Ishikawa (cell line): Measurements from ENCODE around the gene CLBA1.

Source experiments
- CEBPB ChIP-seq: IDR thresholded peaks from 2 replicates; pipeline ENCODE4 v1.6.1; 2012
- CREB1 ChIP-seq: IDR thresholded peaks from 2 replicates; pipeline ENCODE4 v1.6.1; 2012; ENCODE audit warnings: low read depth
- EGR1 ChIP-seq: IDR thresholded peaks from 2 replicates; pipeline ENCODE4 v1.6.1; 2012
- EP300 ChIP-seq: IDR thresholded peaks from 2 replicates; pipeline ENCODE4 v1.6.1; 2012; ENCODE audit warnings: borderline replicate concordance
- FOXM1 ChIP-seq: IDR thresholded peaks from 2 replicates; pipeline ENCODE4 v1.6.1; 2012; ENCODE audit warnings: low read depth, borderline replicate concordance
- MAX ChIP-seq: IDR thresholded peaks from 2 replicates; pipeline ENCODE4 v1.6.1; 2012
- NFIC ChIP-seq: IDR thresholded peaks from 2 replicates; pipeline ENCODE4 v1.6.1; 2012
- RAD21 ChIP-seq: IDR thresholded peaks from 2 replicates; pipeline ENCODE4 v1.6.1; 2012; ENCODE audit warnings: low read depth
- TAF1 ChIP-seq: IDR thresholded peaks from 2 replicates; pipeline ENCODE4 v1.6.1; 2012; ENCODE audit warnings: low read depth, mild to moderate bottlenecking
- TCF12 ChIP-seq: IDR thresholded peaks from 2 replicates; pipeline ENCODE4 v1.6.1; 2012; ENCODE audit warnings: low read depth
- TEAD4 ChIP-seq: IDR thresholded peaks from 2 replicates; pipeline ENCODE4 v1.6.1; 2012
- YY1 ChIP-seq: IDR thresholded peaks from 2 replicates; pipeline ENCODE4 v1.6.1; 2012; ENCODE audit warnings: low read depth
- ZBTB7A ChIP-seq: IDR thresholded peaks from 2 replicates; pipeline ENCODE4 v1.6.1; 2012; ENCODE audit warnings: low read depth
- TF ChIP-seq, protein P1 (sequence below): IDR thresholded peaks from 2 replicates; pipeline ENCODE4 v1.6.1; 2012
- TF ChIP-seq, protein P2 (sequence below): IDR thresholded peaks from 2 replicates; pipeline ENCODE4 v1.6.1; 2012; ENCODE audit warnings: low read depth, mild to moderate bottlenecking

CLBA1 gene

GRCh38 chr14:104966981-104967385, 18.6 kb upstream of the CLBA1 start:
- no peak for TF ChIP-seq MAX
- no peak for TF ChIP-seq EP300
- TF ChIP-seq ZBTB7A, result no peak; the same call in none of the 2 replicates
- TF ChIP-seq TEAD4, result no peak
- TF ChIP-seq, protein P1, sequence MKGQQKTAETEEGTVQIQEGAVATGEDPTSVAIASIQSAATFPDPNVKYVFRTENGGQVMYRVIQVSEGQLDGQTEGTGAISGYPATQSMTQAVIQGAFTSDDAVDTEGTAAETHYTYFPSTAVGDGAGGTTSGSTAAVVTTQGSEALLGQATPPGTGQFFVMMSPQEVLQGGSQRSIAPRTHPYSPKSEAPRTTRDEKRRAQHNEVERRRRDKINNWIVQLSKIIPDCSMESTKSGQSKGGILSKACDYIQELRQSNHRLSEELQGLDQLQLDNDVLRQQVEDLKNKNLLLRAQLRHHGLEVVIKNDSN, result no peak
- TF ChIP-seq CEBPB, result no peak
- TF ChIP-seq TAF1, result no peak
- no peak for TF ChIP-seq NFIC
- no peak for TF ChIP-seq YY1
- TF ChIP-seq CREB1, result no peak
- TF ChIP-seq RAD21, result no peak

GRCh38 chr14:104967386-104968152, 18.0 kb upstream of the CLBA1 start:
- TF ChIP-seq EP300 (no peak), MAX (peak; percentile 49), TEAD4 (no peak; the same call in 1 of the 2 replicates), TAF1 (0 out of 2 replicates have a peak, but pooled peaks have one; percentile 41), CREB1 (0 out of 2 replicates have a peak, but pooled peaks have one; percentile 18), FOXM1 (no peak), ZBTB7A (peak; percentile 81), TCF12 (peak; percentile 8; the same call in 1 of the 2 replicates), NFIC (peak; percentile 48; the same call in 1 of the 2 replicates)
- TF ChIP-seq, protein P1, result 0 out of 2 replicates have a peak, but pooled peaks have one; percentile 2

GRCh38 chr14:104968153-104968527, 17.4 kb upstream of the CLBA1 start:
- TF ChIP-seq MAX, result no peak
- peak; percentile 60; the same call in 1 of the 2 replicates for TF ChIP-seq NFIC
- TF ChIP-seq TEAD4, result 0 out of 2 replicates have a peak, but pooled peaks have one; percentile 52
- 0 out of 2 replicates have a peak, but pooled peaks have one; percentile 25 for TF ChIP-seq ZBTB7A

GRCh38 chr14:104968541-104969401, 16.8 kb upstream of the CLBA1 start:
- TF ChIP-seq, protein P2, sequence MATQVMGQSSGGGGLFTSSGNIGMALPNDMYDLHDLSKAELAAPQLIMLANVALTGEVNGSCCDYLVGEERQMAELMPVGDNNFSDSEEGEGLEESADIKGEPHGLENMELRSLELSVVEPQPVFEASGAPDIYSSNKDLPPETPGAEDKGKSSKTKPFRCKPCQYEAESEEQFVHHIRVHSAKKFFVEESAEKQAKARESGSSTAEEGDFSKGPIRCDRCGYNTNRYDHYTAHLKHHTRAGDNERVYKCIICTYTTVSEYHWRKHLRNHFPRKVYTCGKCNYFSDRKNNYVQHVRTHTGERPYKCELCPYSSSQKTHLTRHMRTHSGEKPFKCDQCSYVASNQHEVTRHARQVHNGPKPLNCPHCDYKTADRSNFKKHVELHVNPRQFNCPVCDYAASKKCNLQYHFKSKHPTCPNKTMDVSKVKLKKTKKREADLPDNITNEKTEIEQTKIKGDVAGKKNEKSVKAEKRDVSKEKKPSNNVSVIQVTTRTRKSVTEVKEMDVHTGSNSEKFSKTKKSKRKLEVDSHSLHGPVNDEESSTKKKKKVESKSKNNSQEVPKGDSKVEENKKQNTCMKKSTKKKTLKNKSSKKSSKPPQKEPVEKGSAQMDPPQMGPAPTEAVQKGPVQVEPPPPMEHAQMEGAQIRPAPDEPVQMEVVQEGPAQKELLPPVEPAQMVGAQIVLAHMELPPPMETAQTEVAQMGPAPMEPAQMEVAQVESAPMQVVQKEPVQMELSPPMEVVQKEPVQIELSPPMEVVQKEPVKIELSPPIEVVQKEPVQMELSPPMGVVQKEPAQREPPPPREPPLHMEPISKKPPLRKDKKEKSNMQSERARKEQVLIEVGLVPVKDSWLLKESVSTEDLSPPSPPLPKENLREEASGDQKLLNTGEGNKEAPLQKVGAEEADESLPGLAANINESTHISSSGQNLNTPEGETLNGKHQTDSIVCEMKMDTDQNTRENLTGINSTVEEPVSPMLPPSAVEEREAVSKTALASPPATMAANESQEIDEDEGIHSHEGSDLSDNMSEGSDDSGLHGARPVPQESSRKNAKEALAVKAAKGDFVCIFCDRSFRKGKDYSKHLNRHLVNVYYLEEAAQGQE, result no peak
- peak; percentile 34; the same call in 1 of the 2 replicates for TF ChIP-seq RAD21

DNA sequence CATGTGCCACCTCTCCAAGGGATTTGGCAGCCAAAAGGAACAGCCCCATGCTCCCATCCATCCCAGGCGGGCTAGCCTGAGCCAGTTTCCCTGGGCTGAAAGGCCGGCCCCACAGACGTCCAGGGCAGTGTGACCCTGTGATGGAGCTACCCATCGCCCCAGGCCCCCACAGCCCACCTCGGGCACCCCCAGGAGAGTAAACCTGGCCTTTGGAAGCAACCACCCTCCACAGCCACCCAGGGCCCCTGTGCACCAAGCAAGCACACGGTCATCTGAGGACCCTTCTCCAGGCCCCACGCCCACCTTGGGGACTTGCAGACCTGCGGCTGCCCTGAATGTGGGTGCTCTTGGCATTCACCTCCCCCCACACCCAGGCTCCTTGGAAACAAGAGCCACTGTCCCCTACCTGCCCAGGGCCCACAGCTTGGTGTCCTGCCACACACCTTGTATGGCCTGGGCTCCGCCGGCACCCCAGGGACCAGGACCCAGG, 15.8 kb upstream of the CLBA1 start:
- TF ChIP-seq, protein P2, result no peak
- TF ChIP-seq ZBTB7A, result no peak
- TF ChIP-seq TCF12, result no peak
- TF ChIP-seq MAX, result no peak
- TF ChIP-seq EGR1, result no peak
- TF ChIP-seq RAD21, result no peak
